WTC11 (cell line): ENCODE data around the gene MYBL2. TPM values are rescaled to one million over a fixed set of nuclear protein-coding genes. Genes with fewer than 3 reads are reported as not detected.

Experiments
- ATAC-seq: fragments of 200-7000 bp; cut with Tn5 transposase; 2 replicates; pipeline ENCODE4 v1.10.0; 2021; ENCODE audit warnings: mild to moderate bottlenecking, moderate library complexity
- CTCF ChIA-PET: fragments of 300-600 bp; sonication (Branson Sonifier 250); formaldehyde crosslinking; loops from one replicate; lab custom pipeline; 2021; ENCODE audit warnings: antibody characterized with exemption; lab: Charles Lee
- POLR2A ChIA-PET: fragments of 350-600 bp; sonication (Branson Sonifier 250); formaldehyde crosslinking; loops from one replicate; lab custom pipeline; 2021; ENCODE audit warnings: antibody characterized with exemption; lab: Charles Lee
- DNase-seq: peaks from one replicate; pipeline ENCODE4 v3.0.0; 2021; ENCODE audit warnings: low spot score
- H3K27ac Mint-ChIP-seq: 2 replicates; pipeline ENCODE4 v1.8.0; 2021; ENCODE audit warnings: mixed read lengths
- H3K27me3 Mint-ChIP-seq: 2 replicates; pipeline ENCODE4 v1.8.0; 2021; ENCODE audit warnings: low read depth, mild to moderate bottlenecking, moderate library complexity, mixed read lengths
- H3K36me3 Mint-ChIP-seq: 2 replicates; pipeline ENCODE4 v1.8.0; 2021; ENCODE audit warnings: mixed read lengths
- H3K4me1 Mint-ChIP-seq: 2 replicates; pipeline ENCODE4 v1.8.0; 2022; ENCODE audit warnings: mixed read lengths
- H3K4me3 Mint-ChIP-seq: 2 replicates; pipeline ENCODE4 v1.8.0; 2021; ENCODE audit warnings: mild to moderate bottlenecking, moderate library complexity, mixed read lengths
- H3K9me3 Mint-ChIP-seq: 2 replicates; pipeline ENCODE4 v1.8.0; 2021; ENCODE audit warnings: mixed read lengths
- ETV6 ChIP-seq: sonication (generic); formaldehyde crosslinking; IDR thresholded peaks from 2 replicates; pipeline ENCODE4 v1.8.1; 2022; ENCODE audit warnings: mild to moderate bottlenecking, missing genetic modification reagents
- GABPB1 ChIP-seq: sonication (generic); formaldehyde crosslinking; IDR thresholded peaks from 2 replicates; pipeline ENCODE4 v1.8.1; 2023; ENCODE audit warnings: mild to moderate bottlenecking, missing genetic modification reagents
- JAZF1 ChIP-seq: fragments of 250-450 bp; sonication (Bioruptor Pico); IDR thresholded peaks from 2 replicates; pipeline ENCODE4 v1.9.0; 2021; ENCODE audit warnings: moderate library complexity, mild to moderate bottlenecking, inconsistent platforms
- NFYB ChIP-seq: sonication (generic); formaldehyde crosslinking; conservative IDR thresholded peaks from 2 replicates; pipeline ENCODE4 v1.8.0; 2022; ENCODE audit warnings: low read depth, missing genetic modification reagents
- ZBTB21 ChIP-seq: sonication (generic); formaldehyde crosslinking; IDR thresholded peaks from 2 replicates; pipeline ENCODE4 v1.8.1; 2023; ENCODE audit warnings: mild to moderate bottlenecking, missing genetic modification reagents, borderline replicate concordance
- ZNF121 ChIP-seq: sonication (generic); formaldehyde crosslinking; IDR thresholded peaks from 2 replicates; pipeline ENCODE4 v1.8.0; 2023; ENCODE audit warnings: missing genetic modification reagents
- ZNF232 ChIP-seq: sonication (generic); formaldehyde crosslinking; IDR thresholded peaks from 2 replicates; pipeline ENCODE4 v1.8.0; 2022; ENCODE audit warnings: mild to moderate bottlenecking, missing genetic modification reagents
- total RNA-seq: library from RNA; stranded (reverse); gene quantifications from 3 replicates; pipeline ENCODE4 v1.2.3, GENCODE V29; 2021
- TF ChIP-seq, protein P1 (sequence below): fragments of 250-450 bp; sonication (Bioruptor Pico); IDR thresholded peaks from 2 replicates; pipeline ENCODE4 v1.9.0; 2021; ENCODE audit warnings: mild to moderate bottlenecking
- TF ChIP-seq, protein P2 (sequence below): sonication (generic); formaldehyde crosslinking; IDR thresholded peaks from 2 replicates; pipeline ENCODE4 v1.8.0; 2022; ENCODE audit warnings: mild to moderate bottlenecking, missing genetic modification reagents
- TF ChIP-seq, protein P3 (sequence below): sonication (generic); formaldehyde crosslinking; IDR thresholded peaks from 2 replicates; pipeline ENCODE4 v1.8.1; 2023; ENCODE audit warnings: mild to moderate bottlenecking, missing genetic modification reagents, moderate library complexity
- TF ChIP-seq, protein P4 (sequence below): fragments of 200-600 bp; IDR thresholded peaks from 2 replicates; pipeline ENCODE4 v1.8.0; 2022; ENCODE audit warnings: antibody characterized with exemption
- TF ChIP-seq, protein P5 (sequence below): sonication (generic); formaldehyde crosslinking; IDR thresholded peaks from 2 replicates; pipeline ENCODE4 v1.8.1; 2023; ENCODE audit warnings: mild to moderate bottlenecking, missing genetic modification reagents

Gene MYBL2
- total RNA-seq, 1 experiment from 2014 or later: 166 TPM

DNA sequence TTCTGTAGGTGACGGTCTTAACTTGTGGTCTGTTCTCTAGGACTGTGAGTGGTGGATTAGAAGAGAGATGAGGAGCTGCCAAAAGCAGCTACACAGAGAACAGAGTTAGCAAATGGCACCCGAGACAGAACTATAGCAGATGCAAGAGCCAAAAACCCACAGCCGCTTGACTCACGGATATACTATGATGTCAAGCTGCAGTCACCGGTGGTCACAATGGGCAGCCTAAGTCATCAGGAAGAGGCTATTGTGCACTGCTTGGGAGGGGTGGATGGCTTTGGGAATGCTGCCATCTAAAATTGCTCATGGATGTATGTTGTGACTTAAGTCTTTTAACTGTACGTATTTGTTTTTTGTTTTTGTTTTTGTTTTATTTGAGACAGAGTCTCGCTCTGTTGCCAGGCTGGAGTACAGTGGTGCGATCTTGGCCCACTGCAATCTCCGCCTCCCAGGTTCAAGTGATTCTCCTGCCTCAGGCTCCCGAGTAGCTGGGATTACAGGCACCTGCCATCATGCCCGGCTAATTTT is 60.0 kb downstream of the MYBL2 start, which contains the start of gene GTSF1L (continued):
- no peak for TF ChIP-seq GABPB1 (CRISPR knock-in tag)
- TF ChIP-seq, protein P1, sequence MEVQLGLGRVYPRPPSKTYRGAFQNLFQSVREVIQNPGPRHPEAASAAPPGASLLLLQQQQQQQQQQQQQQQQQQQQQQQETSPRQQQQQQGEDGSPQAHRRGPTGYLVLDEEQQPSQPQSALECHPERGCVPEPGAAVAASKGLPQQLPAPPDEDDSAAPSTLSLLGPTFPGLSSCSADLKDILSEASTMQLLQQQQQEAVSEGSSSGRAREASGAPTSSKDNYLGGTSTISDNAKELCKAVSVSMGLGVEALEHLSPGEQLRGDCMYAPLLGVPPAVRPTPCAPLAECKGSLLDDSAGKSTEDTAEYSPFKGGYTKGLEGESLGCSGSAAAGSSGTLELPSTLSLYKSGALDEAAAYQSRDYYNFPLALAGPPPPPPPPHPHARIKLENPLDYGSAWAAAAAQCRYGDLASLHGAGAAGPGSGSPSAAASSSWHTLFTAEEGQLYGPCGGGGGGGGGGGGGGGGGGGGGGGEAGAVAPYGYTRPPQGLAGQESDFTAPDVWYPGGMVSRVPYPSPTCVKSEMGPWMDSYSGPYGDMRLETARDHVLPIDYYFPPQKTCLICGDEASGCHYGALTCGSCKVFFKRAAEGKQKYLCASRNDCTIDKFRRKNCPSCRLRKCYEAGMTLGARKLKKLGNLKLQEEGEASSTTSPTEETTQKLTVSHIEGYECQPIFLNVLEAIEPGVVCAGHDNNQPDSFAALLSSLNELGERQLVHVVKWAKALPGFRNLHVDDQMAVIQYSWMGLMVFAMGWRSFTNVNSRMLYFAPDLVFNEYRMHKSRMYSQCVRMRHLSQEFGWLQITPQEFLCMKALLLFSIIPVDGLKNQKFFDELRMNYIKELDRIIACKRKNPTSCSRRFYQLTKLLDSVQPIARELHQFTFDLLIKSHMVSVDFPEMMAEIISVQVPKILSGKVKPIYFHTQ (CRISPR knock-in tag): no peak
- TF ChIP-seq NFYB (CRISPR knock-in tag): no peak
- TF ChIP-seq JAZF1 (CRISPR knock-in tag): no peak

DNA sequence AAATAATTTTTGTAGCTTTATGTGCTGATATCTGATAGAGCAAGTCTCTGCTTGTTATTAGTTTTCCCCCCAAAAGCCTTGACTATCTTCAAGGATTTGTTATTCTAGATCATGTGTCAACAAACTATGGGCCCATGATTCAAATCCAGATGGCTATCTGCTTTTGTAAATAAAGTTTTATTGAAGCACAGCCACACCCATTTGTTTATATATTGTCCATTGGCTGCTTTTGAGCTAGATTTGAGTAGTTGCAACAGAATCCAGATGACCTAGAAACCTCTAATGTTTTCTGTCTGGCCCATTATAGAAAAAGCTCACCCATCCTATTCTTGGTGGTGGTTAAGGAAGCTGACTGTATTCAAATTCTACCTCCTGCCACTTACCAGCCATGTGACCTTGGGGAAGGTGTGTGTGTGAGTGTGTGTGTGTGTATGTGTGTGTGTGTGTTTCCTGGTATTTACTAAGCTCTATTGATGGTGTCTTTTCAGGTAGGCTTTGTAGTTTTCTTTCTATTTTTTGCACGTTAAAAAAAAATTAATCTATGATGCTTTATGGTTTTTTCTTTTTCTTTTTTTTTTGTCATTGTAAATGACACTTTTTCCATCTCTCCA is 61.2 kb downstream of the MYBL2 start:
- POLR2A ChIA-PET: no interaction called here
- H3K4me1 Mint-ChIP-seq: 0 out of 2 replicates have a peak, but pooled peaks cover 5% of the 10 kb centered on the region
- CTCF ChIA-PET: no interaction called here
- no peak for DNase-seq
- no peaks in the 10 kb centered on the region for H3K27me3 Mint-ChIP-seq
- H3K36me3 Mint-ChIP-seq: no peaks in the 10 kb centered on the region
- H3K27ac Mint-ChIP-seq: no peak overlapping the region
- H3K9me3 Mint-ChIP-seq: peaks cover 3% of the 10 kb centered on the region; the same call in 1 of the 2 replicates
- ATAC-seq: no peak
- TF ChIP-seq, protein P2, sequence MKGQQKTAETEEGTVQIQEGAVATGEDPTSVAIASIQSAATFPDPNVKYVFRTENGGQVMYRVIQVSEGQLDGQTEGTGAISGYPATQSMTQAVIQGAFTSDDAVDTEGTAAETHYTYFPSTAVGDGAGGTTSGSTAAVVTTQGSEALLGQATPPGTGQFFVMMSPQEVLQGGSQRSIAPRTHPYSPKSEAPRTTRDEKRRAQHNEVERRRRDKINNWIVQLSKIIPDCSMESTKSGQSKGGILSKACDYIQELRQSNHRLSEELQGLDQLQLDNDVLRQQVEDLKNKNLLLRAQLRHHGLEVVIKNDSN (CRISPR knock-in tag): 0 out of 2 replicates have a peak, but pooled peaks have one; percentile 17
- no peak for TF ChIP-seq ETV6 (CRISPR knock-in tag)
- no peak overlapping the region for H3K4me3 Mint-ChIP-seq

DNA sequence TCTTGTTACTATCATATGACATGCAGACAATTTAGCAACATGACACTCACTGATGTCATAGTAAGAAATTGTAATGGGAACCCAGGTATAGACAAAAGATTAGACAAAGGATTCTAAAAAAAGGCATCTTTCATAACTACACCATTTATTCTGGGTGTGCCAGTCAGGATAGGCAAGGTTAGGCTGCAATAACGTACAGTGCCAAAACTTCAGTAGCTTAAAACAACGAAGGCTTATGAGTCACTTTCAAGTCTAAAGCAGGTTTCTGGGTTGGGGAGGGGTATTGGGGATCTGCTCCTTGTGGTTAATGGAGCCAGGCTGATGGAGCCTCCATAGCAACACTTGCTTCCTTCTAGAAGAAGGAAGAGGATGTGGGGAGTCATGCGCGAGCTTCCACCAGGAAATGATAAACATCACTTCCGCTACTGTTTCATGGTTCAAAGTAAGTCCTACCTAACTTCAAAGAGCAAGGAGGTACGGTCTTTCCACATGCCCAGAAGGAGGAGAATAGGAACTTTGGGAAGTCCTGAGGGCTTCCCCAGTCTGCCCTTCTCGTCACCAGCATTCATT is 61.9 kb downstream of the MYBL2 start:
- Mint-ChIP-seq H3K4me3 (no peak overlapping the region), H3K4me1 (0 out of 2 replicates have a peak, but pooled peaks cover 7% of the 10 kb centered on the region), H3K27ac (no peak overlapping the region), H3K27me3 (no peaks in the 10 kb centered on the region), H3K9me3 (peaks cover 3% of the 10 kb centered on the region; the same call in 1 of the 2 replicates), H3K36me3 (no peaks in the 10 kb centered on the region)
- ChIA-PET CTCF (no interaction called here), POLR2A (no interaction called here)
- TF ChIP-seq ZBTB21 (CRISPR knock-in tag) (no peak), ZNF232 (CRISPR knock-in tag) (no peak), ZNF121 (CRISPR knock-in tag) (no peak)
- TF ChIP-seq, protein P3, sequence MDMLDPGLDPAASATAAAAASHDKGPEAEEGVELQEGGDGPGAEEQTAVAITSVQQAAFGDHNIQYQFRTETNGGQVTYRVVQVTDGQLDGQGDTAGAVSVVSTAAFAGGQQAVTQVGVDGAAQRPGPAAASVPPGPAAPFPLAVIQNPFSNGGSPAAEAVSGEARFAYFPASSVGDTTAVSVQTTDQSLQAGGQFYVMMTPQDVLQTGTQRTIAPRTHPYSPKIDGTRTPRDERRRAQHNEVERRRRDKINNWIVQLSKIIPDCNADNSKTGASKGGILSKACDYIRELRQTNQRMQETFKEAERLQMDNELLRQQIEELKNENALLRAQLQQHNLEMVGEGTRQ (CRISPR knock-in tag): no peak
- TF ChIP-seq, protein P4, sequence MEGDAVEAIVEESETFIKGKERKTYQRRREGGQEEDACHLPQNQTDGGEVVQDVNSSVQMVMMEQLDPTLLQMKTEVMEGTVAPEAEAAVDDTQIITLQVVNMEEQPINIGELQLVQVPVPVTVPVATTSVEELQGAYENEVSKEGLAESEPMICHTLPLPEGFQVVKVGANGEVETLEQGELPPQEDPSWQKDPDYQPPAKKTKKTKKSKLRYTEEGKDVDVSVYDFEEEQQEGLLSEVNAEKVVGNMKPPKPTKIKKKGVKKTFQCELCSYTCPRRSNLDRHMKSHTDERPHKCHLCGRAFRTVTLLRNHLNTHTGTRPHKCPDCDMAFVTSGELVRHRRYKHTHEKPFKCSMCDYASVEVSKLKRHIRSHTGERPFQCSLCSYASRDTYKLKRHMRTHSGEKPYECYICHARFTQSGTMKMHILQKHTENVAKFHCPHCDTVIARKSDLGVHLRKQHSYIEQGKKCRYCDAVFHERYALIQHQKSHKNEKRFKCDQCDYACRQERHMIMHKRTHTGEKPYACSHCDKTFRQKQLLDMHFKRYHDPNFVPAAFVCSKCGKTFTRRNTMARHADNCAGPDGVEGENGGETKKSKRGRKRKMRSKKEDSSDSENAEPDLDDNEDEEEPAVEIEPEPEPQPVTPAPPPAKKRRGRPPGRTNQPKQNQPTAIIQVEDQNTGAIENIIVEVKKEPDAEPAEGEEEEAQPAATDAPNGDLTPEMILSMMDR: no peak
- TF ChIP-seq, protein P5, sequence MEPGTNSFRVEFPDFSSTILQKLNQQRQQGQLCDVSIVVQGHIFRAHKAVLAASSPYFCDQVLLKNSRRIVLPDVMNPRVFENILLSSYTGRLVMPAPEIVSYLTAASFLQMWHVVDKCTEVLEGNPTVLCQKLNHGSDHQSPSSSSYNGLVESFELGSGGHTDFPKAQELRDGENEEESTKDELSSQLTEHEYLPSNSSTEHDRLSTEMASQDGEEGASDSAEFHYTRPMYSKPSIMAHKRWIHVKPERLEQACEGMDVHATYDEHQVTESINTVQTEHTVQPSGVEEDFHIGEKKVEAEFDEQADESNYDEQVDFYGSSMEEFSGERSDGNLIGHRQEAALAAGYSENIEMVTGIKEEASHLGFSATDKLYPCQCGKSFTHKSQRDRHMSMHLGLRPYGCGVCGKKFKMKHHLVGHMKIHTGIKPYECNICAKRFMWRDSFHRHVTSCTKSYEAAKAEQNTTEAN (CRISPR knock-in tag): no peak
- no peak for DNase-seq
- ATAC-seq: no peak
